Keratinocyte (primary cell): ENCODE results near the gene HOXD13. TPM values are rescaled to one million over a fixed set of nuclear protein-coding genes. Genes with fewer than 3 reads are reported as not detected.

Experiments
- DNase-seq: peaks from one replicate; pipeline ENCODE4 v3.0.0-alpha.2; 2011; ENCODE audit warnings: low read depth, missing footprints, low spot score
- FAIRE-seq: peaks from 2 replicates; lab custom pipeline; 2011; peaks lifted over from hg19 to GRCh38; lab: Jason Lieb, UNC
- H2AFZ ChIP-seq: 2 replicates; pipeline ENCODE4 v1.6.0; 2012; ENCODE audit warnings: low read length, control low read depth, inconsistent platforms; ENCODE audit not compliant: control insufficient read depth
- H3K27ac ChIP-seq: 2 replicates; pipeline ENCODE4 v1.5.1; 2011; ENCODE audit warnings: low read length; ENCODE audit not compliant: control insufficient read depth, insufficient read depth
- H3K27me3 ChIP-seq: 3 replicates; pipeline ENCODE4 v1.6.0; 2011; ENCODE audit warnings: low read length; ENCODE audit not compliant: control insufficient read depth, insufficient read depth; ENCODE audit errors: extremely low read depth
- H3K36me3 ChIP-seq, 2 experiments: 2 replicates in 1 of 2; 3 replicates in 1 of 2; pipeline ENCODE4 v1.5.1; 2011; ENCODE audit warnings: low read length in 2 of 2, mild to moderate bottlenecking in 1 of 2; ENCODE audit not compliant: control insufficient read depth in 2 of 2, insufficient read depth in 2 of 2; ENCODE audit errors: extremely low read depth in 1 of 2
- H3K4me1 ChIP-seq: 3 replicates; pipeline ENCODE4 v1.5.1; 2011; ENCODE audit warnings: low read length; ENCODE audit not compliant: control insufficient read depth, insufficient read depth; ENCODE audit errors: extremely low read depth
- H3K4me2 ChIP-seq: 3 replicates; pipeline ENCODE4 v1.6.0; 2011; ENCODE audit warnings: low read depth, low read length; ENCODE audit not compliant: control insufficient read depth, insufficient read depth; ENCODE audit errors: extremely low read depth
- H3K4me3 ChIP-seq, 3 experiments: fragments of 200-600 bp in 1 of 3; sonication (generic) in 1 of 3; 2 replicates in 2 of 3; 3 replicates in 1 of 3; pipeline ENCODE4 v1.5.1; 2011 to 2016; ENCODE audit warnings: low read length in 3 of 3, mild to moderate bottlenecking in 3 of 3, control low read depth in 2 of 3, inconsistent platforms in 1 of 3, low read depth in 1 of 3, mixed read lengths in 1 of 3, mixed run types in 1 of 3, moderate library complexity in 1 of 3; ENCODE audit not compliant: control insufficient read depth in 2 of 3, insufficient read depth in 2 of 3; ENCODE audit errors: extremely low read depth in 1 of 3
- H3K79me2 ChIP-seq: 2 replicates; pipeline ENCODE4 v1.6.0; 2012; ENCODE audit warnings: low read length; ENCODE audit not compliant: control insufficient read depth, insufficient read depth
- H3K9ac ChIP-seq: 3 replicates; pipeline ENCODE4 v1.6.0; 2011; ENCODE audit warnings: low read length; ENCODE audit not compliant: control insufficient read depth, insufficient read depth; ENCODE audit errors: extremely low read depth
- H3K9me1 ChIP-seq: 3 replicates; pipeline ENCODE4 v1.6.0; 2011; ENCODE audit warnings: low read length; ENCODE audit not compliant: control insufficient read depth, insufficient read depth; ENCODE audit errors: extremely low read depth
- H3K9me3 ChIP-seq: 2 replicates; pipeline ENCODE4 v1.5.1; 2012; ENCODE audit warnings: low read depth, low read length; ENCODE audit not compliant: control insufficient read depth
- H4K20me1 ChIP-seq: 3 replicates; pipeline ENCODE4 v1.6.0; 2011; ENCODE audit warnings: low read length; ENCODE audit not compliant: control insufficient read depth, insufficient read depth; ENCODE audit errors: extremely low read depth
- EZH2 ChIP-seq: IDR thresholded peaks from one replicate; pipeline ENCODE4 v1.6.1; 2012; ENCODE audit warnings: inconsistent platforms, mild to moderate bottlenecking, low read length, moderate library complexity
- dilution Hi-C: fragments of 300-500 bp; cut with MboI; formaldehyde crosslinking; loops from one replicate; pipeline ENCODE4 v1.7.0; 2020; ENCODE audit warnings: low sequenced_read_pairs; ENCODE audit not compliant: extremely low pct_ligation_motif_present
- polyA plus RNA-seq, 5 experiments: library from polyadenylated mRNA; depleted of rRNA in 3 of 5; stranded (reverse) in 3 of 5; stranded (forward) in 1 of 5; unstranded in 1 of 5; fragments of >200 nt; gene quantifications; 1 replicate in 1 of 5; 2 replicates in 3 of 5; 3 replicates in 1 of 5; pipeline versions ENCODE4 v1.2.1 to v1.2.3, GENCODE V29; 2011 to 2012; ENCODE audit warnings: missing spikeins in 2 of 5, low read depth in 1 of 5, low replicate concordance in 1 of 5
- TF ChIP-seq, protein P1 (sequence below), 3 experiments: IDR thresholded peaks in 1 of 3; conservative IDR thresholded peaks in 1 of 3; optimal IDR thresholded peaks in 1 of 3; 2 replicates in 2 of 3; 3 replicates in 1 of 3; pipeline versions ENCODE3 to v1.5.1; 2011; ENCODE audit warnings: low read length in 3 of 3, mild to moderate bottlenecking in 3 of 3, moderate library complexity in 2 of 3, control low read depth in 1 of 3, inconsistent platforms in 1 of 3; ENCODE audit not compliant: insufficient read depth in 2 of 3; ENCODE audit errors: extremely low read depth in 1 of 3

HOXD13 gene
- polyA plus RNA-seq, 1 donor (not counting 4 experiments of a cell fraction or from before 2014, with no cell fraction given): not detected

GRCh38 chr2:176103742-176104315, 11.3 kb downstream of the HOXD13 start:
- FAIRE-seq: no peak
- Histone ChIP-seq H3K9me3 (no peaks in the 10 kb centered on the region), H3K4me2 (peak overlapping the region; percentile 22), H3K4me1 (peaks cover 5% of the 10 kb centered on the region), H3K9me1 (no peaks in the 10 kb centered on the region), H3K36me3 (no peaks in the 10 kb centered on the region), H3K4me3 (no peak overlapping the region), H3K79me2 (no peaks in the 10 kb centered on the region), H3K27ac (no peak overlapping the region), H3K9ac (no peak overlapping the region), H4K20me1 (peaks cover 3% of the 10 kb centered on the region), H3K27me3 (peaks cover 95% of the 10 kb centered on the region), H2AFZ (no peak overlapping the region)
- no peak for DNase-seq
- dilution Hi-C loops: no loop called here
- TF ChIP-seq EZH2: peak; percentile 48
- TF ChIP-seq, protein P1, sequence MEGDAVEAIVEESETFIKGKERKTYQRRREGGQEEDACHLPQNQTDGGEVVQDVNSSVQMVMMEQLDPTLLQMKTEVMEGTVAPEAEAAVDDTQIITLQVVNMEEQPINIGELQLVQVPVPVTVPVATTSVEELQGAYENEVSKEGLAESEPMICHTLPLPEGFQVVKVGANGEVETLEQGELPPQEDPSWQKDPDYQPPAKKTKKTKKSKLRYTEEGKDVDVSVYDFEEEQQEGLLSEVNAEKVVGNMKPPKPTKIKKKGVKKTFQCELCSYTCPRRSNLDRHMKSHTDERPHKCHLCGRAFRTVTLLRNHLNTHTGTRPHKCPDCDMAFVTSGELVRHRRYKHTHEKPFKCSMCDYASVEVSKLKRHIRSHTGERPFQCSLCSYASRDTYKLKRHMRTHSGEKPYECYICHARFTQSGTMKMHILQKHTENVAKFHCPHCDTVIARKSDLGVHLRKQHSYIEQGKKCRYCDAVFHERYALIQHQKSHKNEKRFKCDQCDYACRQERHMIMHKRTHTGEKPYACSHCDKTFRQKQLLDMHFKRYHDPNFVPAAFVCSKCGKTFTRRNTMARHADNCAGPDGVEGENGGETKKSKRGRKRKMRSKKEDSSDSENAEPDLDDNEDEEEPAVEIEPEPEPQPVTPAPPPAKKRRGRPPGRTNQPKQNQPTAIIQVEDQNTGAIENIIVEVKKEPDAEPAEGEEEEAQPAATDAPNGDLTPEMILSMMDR (optimal IDR thresholded peaks at IDR 0.05 in 1 of 3, IDR thresholded peaks at IDR 0.05 in 1 of 3, conservative IDR thresholded peaks at IDR 0.05 in 1 of 3; ENCODE audit: extremely low read depth in 1 of 3, insufficient read depth in 2 of 3, low read length in 3 of 3): no peak

GRCh38 chr2:176104316-176105077, 12.0 kb downstream of the HOXD13 start:
- DNase-seq (no peak), FAIRE-seq (no peak)
- H3K27me3 ChIP-seq: peaks cover 95% of the 10 kb centered on the region
- TF ChIP-seq, protein P1 (optimal IDR thresholded peaks at IDR 0.05 in 1 of 3, IDR thresholded peaks at IDR 0.05 in 1 of 3, conservative IDR thresholded peaks at IDR 0.05 in 1 of 3; ENCODE audit: extremely low read depth in 1 of 3, insufficient read depth in 2 of 3, low read length in 3 of 3): no peak
- TF ChIP-seq EZH2: peak; percentile 38
- no peak overlapping the region for H3K4me3 ChIP-seq
- no peak overlapping the region for H2AFZ ChIP-seq
- H3K27ac ChIP-seq: no peak overlapping the region
- no peak overlapping the region for H3K9ac ChIP-seq
- H3K4me2 ChIP-seq: peak overlapping the region; percentile 22
- H3K9me3 ChIP-seq: no peaks in the 10 kb centered on the region
- H3K4me1 ChIP-seq: peaks cover 5% of the 10 kb centered on the region
- H3K79me2 ChIP-seq: no peaks in the 10 kb centered on the region
- no peaks in the 10 kb centered on the region for H3K36me3 ChIP-seq
- dilution Hi-C loops: no loop called here
- H3K9me1 ChIP-seq: no peaks in the 10 kb centered on the region
- H4K20me1 ChIP-seq: no peaks in the 10 kb centered on the region
